Skin epidermis (tissue), 12 donors: ENCODE data around the gene SCRT2.
"Not testable (repeated sequence)": the region's sequence is repeated elsewhere in the genome, so short reads cannot be mapped to it uniquely, and the experiment has no call there.

Experiments used
- H3K27ac ChIP-seq, 21 experiments: fragments of 200-600 bp; sonication (generic) in 11 of 21; one replicate each; pipeline ENCODE4 v1.5.0; 2020; ENCODE audit warnings: mild to moderate bottlenecking in 3 of 21, inconsistent platforms in 2 of 21, moderate library complexity in 2 of 21
- H3K4me3 ChIP-seq, 7 experiments: fragments of 200-600 bp; sonication (generic) in 2 of 7; one replicate each; pipeline ENCODE4 v1.5.0; 2020; ENCODE audit warnings: inconsistent platforms in 2 of 7, mild to moderate bottlenecking in 2 of 7, moderate library complexity in 1 of 7

SCRT2 gene

DNA sequence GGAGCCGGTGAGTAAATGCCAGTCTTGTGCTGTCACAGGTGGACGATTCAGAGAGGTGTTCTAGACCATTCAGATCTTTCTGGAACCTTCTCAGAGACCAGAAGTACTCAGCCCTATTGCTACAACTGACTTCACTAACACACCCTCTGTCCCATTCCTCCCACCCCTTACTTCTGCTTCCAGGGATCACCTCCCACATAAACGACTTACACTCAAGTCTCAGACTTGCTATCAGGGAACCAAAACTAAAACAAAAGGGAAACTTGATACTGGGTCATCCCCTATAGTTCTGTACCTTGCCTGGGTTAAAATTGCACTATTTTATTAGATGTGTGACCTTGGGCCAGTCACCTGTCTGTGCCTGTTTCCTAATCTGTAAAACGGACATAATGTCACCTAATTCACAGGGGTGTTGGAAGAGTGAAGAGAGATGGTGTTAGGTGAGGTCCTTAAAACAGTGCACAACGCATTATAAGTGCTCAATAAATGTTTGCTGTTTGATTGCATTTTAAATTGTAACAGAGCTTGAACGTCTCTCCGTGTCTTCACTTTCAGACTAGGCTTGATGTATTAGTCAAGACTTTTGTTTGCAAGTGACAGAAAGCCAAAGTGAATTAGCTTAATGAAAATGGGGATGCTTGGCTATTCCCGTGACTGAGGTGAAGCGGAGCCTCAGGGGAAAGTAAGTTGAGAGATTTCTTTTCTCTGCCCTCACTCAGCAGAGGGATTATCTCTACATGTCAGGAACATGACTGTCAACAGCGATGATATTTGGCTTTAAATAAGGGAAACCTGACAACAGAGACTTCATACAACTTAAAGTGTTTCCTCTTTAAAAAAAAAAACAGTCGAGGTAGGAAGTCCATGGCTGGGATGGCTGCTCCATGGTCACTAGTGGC, 19.6 kb downstream of the SCRT2 start:
- Histone ChIP-seq H3K4me3 (no peak overlapping the region), H3K27ac (no peak overlapping the region)

DNA sequence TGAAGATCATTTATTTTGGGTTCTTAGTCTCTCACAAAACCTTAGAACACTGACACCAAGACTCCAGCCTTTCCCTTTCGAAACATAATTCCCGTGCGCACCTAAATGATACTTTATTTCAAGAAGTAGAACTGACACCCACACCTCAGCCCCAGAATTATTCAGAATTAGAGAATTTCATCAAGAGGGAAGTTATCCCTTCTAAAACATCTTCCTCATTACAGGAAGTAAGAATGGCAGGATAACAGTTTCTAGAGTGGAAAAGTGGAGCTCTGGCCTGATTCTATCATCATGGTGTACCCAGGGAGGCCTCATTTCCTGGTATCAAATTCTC, 21.2 kb downstream of the SCRT2 start:
- H3K27ac ChIP-seq = peak overlapping the region in 3 of 21 experiments; percentile 22 to 87 (median 85)

DNA sequence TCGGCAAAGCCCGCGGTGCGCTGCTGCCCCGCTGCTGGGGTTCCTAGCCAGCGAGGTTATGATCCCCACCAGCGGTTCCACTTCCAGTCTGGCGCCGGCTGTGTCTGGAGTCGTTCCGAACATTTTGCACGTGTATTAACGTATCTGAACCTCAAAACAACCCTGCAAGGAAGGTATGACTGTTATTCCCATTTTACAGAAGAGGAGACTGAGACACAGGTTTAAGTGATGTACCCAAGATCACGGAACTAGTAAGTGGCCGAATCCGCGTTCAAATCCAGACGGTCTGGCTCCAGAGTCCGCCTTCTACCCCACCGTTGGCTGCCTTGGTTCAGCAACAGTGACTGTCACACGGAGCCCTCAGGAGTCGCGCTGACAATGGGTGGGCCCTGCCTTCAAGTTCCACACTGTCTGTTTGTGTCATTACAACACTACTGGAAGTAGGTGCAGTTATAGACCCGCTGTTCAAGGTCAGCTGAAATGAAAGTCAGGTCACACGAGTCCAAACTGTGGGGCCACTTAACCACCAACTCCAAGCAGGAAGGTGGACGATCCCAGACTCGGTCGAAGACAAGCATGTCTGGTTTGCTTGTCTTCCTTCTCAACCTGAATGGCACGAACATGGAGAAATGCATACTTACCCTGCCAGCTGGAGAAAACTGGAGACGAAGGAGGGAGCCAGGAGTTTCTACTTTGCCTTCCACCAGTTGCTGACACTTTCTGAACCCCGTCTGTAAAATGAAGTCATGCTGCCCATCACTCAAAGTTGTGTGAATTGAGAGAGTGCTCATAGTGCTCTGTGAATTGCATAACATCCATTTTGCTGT, 21.8 kb downstream of the SCRT2 start:
- Histone ChIP-seq H3K27ac (peak overlapping the region; percentile 75 to 97 (median 87)), H3K4me3 (peak overlapping the region; percentile 47 to 86 (median 73))

More for the DNA sequence above, 21.2 kb downstream of the SCRT2 start:
- H3K4me3 ChIP-seq = no peak overlapping the region

DNA sequence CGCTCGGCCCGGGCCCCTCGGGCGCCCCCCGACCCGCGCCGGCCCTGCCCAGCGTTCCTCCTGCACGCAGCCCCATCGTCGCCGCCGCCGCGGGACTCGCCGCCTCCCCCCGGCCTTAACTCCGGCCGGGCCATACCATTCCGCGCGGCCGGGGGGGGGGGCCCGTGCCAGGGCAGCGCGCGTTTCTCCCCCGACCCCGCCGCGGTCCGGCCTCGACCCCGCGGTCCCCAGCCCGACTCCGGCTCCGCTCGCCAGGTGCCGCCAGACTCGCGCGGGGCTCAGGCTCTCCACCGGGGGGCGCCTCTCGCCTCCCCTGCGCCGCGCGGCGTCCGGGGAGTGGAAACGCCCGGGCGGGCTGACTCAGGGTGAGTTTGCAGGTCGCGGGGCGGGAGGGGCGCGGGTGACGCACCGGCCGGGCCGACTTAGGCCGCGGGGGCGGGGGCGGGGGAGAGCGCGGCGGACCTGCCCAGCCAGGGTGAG, 22.5 kb downstream of the SCRT2 start, which contains the start of gene SRXN1:
SRXN1 (minus strand) TSS at position 91 of the 480 bp plus-strand sequence; CDS start at position 76, 15 bp downstream.
- Histone ChIP-seq H3K4me3 (peak within 1 kb of the TSS; percentile 47 to 86 (median 73)), H3K27ac (peak within 1 kb of the TSS; percentile 75 to 97 (median 87))

DNA sequence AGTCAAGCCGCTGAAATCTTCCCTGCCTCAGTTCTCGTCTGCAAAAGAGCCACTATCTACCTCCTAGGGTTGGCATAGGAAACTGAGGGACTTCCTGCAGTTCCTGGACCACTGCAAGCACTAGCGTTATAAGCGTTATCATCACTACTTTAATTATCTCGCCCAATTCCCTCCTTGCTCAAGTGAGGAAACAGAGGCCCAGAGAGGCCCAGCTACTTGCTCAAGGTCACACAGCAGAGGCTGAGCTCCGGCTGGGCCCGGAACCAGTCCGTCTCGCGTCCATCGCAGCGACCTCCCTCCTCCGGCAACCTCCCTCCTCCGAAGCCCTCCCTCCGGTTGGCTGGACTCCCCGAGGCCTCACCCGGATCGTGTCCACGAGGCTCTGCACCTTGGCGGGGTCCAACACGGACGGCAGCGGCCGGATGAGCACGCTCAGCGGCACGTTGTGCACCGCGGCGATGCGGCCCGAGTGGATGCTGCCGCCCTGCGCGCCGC, 22.9 kb downstream of the SCRT2 start:
- H3K4me3 ChIP-seq = peak overlapping the region; percentile 47 to 86 (median 73)
- peak overlapping the region; percentile 62 to 97 (median 87) for H3K27ac ChIP-seq

DNA sequence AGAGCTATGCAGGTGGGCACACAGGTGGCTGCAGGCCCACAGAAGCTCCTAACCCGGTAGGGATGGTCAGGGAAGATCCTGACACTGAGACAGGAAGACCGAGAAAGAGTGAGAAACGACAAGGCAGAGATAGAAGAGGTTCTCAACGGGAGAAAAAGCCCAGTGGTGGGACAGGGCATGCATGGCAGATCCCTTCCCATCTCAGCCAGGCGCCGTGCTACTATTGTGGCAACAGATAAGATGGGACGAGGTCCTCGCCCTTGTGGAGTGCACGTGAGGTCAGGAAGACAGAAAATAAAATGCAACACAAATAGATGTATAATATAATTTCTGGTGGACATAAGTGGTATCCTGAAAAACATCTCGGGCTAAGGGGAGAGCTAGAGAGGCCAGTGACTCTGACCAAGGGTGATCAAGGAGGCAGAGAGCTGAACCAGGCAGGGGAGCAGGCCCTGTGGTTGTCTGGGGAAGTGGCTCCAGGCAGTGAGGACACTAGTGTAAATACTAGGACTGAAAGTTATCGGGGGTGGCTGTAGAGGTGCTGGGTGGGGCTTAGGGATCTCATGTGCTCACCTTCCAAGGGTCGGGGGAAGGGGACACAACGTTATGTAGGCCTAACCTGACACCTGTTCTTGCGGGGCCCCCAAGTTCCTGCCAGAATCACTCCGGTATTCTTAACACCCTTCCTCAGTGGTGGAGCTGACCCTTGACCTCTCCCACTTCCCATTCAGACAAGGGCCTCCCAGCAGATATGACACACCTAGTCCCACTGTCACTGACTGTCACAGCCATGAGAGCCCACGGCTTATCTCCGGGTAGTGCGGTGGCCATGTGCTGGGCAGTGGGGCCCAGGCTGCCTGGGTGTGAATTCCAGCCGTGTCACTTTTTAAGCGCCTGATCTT, 23.6 kb downstream of the SCRT2 start:
- Histone ChIP-seq H3K4me3 (peak overlapping the region; percentile 47 to 86 (median 73)), H3K27ac (peak overlapping the region in 17 of 21 experiments; percentile 62 to 97 (median 89))

DNA sequence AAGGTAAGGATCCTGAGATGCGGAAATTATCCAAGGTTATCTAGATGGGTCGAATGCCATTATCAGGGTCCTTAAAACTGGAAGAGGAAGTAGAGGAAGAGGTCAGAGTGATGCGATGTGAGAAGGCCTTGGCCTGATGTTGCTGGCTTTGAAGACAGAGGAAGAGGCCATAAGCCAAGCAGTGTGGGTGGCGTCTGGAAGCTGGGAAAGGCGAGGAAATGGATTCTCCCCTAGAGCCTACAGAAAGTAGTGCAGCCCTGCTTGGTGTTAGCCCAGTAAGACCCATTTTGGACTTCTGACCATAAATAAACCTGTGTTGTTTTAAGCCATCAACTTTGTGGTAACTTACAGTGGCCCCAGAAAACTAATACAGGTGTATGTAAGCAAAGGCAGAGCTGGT, 24.6 kb downstream of the SCRT2 start:
- no peak overlapping the region for H3K27ac ChIP-seq
- H3K4me3 ChIP-seq = no peak overlapping the region

DNA sequence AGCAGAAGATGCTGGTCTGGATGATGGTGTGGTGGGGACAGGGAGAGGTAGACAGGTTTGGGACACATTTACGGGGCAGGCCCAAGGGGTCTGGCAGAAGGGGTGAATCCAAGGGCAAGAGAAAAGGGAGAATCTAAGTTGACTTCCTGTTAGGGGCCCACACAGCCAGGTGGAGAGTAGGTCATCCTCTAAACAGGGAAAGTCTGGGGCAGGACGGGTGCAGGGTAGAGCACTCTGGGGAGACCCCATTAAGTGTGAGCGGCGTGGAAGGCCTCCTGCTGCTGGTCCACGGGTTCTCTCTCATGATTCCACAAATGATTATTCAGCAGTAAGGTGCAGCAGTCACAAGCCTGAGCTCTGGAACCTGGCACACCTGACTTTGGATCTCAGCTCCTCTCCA, 25.3 kb downstream of the SCRT2 start:
- no peak overlapping the region for H3K4me3 ChIP-seq
- H3K27ac ChIP-seq = no peak overlapping the region

DNA sequence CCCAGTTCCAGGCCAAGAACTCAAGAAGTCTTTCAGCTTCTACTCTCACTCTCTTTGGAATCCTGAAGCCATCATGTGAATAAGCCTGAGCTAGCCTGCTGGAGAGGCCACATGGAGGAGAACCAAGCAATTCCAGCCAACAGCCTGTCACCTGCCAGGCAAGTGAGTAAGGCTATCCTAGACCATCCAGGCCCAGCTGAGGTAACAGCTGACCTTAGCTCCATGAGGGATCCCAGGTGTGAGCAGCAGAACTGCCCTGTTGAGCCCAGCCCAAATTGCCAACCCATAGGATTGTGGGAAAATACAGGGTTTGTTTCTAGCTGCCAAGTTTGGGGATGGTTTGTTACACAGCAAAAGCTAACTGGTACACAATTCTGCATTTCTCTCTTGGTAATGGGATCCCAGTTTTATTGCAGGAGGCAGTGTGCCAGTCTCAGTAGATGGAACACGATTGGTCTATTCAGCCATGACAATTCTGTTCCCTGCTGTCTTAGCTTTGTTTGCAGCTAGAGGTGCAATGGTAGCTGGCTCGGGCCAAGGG, 28.1 kb downstream of the SCRT2 start:
- Histone ChIP-seq H3K27ac (no peak overlapping the region), H3K4me3 (no peak overlapping the region)

DNA sequence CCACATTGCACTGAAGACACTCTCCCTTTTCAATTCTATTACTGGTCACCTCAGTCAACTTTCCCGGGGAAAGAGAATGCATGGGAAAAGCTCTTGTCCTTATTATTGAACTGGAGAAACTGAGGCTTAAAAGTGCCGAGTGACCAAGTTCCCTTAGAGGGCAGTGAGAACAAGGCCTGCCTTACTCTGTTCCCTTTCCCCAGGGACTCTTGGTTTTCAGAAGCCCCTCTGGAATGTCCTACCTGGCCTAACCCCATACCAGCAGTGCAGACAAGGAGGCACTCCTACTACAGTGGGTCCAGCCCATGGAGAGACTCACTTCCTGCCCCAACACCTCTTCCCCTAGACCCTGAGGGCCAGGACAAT, 28.8 kb downstream of the SCRT2 start:
- H3K27ac ChIP-seq = no peak overlapping the region
- H3K4me3 ChIP-seq = no peak overlapping the region

DNA sequence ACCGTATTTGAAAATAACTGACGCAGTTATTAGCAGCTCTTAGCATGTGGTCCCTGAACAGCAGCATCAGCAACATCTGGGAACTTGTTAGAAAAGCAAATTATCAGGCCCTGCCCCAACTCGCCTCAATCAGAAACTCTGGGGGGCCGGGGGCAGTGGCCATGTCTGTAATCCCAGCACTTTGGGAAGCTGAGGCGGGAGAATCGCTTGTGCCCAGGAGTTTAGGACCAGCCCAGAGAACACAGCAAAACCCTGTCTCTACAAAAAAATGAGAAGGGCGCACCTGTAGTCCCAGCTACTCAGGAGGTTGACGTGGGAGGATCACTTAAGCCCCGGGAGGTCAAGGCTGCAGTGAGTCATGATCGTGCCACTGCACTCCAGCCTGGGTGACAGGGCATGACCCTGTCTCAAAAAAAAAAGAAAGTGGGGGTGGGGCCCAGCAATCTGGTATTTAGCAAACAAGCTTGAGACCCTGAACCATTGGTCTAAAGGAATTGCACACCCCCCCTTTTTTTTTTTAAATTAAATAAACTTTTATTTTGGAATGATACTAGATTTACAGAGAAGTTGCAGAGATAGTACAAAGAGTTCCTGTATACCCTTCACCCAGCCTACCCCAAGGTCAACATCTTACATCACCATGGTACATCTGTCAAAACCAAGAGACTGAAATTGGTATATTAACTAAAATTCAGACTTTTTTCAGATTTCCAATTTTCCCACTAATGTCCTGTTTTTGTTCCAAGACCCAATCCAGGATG, 29.3 kb downstream of the SCRT2 start:
- no peak overlapping the region for H3K4me3 ChIP-seq
- no peak overlapping the region for H3K27ac ChIP-seq

DNA sequence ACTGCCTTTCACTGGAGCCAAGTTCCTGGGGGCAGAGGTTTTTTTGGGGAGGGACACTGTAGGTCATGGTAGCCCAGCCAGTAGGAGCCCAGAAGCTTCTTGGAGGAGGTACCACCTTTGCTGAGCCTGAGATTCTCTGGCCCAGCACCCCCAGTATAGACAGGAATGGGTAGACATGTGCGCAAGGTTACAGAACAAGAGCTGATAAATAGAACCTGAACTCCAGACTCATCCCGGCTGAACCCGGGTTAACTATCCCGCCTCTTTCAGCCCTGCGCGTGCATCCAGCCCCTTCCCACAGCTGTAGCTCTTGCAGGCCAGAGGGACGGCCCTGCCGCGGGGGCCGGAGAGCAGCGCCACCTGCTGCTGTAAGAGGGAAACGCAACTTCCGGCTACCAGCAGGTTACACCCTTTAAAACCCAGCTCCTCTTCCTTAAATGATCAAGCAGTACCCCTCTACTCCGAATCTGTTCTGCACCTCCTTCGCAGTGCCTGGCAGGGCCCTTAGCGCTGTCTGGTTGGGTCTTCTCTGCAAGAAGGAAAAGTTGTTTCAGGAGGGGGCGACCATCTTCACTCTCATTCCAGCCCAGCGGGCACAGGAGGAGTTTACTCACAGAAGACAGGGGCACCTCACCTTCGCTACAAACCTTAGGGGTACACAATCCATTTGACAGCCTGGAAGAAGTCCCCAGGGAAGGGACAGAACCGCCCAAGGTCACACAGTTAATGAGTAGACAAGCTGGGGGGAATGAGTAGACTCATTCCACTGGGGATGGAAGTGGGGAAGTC, 30.1 kb downstream of the SCRT2 start:
- Histone ChIP-seq H3K27ac (no peak overlapping the region), H3K4me3 (no peak overlapping the region)

DNA sequence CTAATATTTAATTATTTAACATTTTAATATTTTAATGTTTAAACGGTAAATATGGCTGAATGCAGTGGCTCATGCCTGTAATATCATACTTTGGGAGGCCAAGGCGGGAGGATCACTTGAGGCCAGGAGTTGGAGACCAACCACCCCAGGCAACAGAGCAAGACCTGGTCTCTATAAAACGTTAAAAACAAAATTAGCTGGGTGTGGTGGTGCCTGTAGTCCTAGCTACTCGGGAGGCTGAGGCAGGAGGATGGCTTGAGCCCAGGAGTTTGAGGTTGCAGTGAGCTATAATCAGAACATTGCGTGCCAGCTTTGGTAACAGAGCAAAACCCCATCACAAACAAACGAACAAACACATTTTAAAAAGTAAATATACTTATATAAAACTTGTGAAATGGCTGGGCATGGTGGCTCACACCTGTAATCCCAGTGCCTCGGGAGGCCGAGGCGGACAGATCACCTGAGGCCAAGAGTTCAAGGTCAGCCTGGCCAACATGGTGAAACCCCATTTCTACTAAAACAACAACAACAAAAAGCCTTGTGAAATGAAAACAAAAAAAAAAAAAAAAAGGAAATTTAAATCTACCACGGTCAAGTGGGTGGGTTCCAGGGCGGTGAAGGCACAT, 30.8 kb downstream of the SCRT2 start:
- Histone ChIP-seq H3K4me3 (no peak overlapping the region), H3K27ac (no peak overlapping the region)

DNA sequence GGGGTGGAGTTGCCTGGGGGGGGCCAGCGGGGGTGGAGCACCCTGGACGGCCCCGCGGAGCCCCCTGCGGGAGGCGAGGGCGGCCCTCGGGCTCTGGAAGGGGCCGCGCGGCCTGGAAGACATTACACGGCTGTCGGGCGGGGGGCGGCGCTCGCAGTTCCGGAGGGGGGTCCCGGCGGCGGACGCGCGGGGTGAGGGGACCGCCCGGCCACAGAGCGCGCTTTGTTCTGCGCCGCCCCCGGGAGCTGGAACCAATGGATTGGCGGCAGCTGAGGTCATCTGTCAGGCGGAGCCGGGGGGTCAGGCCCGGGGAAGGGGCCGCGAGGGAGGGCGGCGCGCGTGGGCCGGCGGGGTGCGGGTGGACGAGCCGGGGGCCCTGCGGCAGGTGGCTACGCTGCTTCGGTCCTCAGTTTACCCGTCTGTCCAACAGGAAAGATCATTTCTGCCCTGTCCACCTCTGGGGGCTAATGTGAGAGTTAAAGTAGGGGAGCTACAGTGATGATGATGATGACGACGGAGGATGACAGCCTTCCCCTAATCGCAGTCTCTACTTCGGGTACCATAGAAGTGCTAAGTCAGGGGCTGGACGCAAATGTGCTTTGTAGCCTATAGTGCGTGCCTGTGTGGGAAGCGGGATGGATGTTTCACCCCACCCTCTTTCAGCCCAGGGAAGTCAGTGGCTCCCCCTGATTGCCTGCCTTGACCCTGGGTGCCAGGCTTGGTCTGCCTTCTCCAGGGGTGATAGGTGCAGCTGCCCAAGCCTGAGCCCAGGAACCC, 33.0 kb downstream of the SCRT2 start:
- peak overlapping the region in 4 of 7 experiments; percentile 10 to 22 (median 16) for H3K4me3 ChIP-seq
- no peak overlapping the region for H3K27ac ChIP-seq

DNA sequence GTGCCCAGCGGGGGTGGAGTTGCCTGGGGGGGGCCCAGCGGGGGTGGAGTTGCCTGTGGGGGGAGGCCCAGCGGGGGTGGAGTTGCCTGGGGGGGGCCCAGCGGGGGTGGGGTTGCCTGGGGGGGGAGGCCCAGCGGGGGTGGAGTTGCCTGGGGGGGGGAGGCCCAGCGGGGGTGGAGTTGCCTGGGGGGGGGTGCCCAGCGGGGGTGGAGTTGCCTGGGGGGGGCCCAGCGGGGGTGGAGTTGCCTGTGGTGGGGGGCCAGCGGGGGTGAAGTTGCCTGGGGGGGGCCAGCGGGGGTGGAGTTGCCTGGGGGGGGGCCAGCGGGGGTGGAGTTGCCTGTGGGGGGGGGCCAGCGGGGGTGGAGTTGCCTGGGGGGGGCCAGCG, 33.6 kb downstream of the SCRT2 start:
- not testable (repeated sequence) for H3K27ac ChIP-seq
- H3K4me3 ChIP-seq = peak overlapping the region in 1 of 7 experiments; percentile 15

DNA sequence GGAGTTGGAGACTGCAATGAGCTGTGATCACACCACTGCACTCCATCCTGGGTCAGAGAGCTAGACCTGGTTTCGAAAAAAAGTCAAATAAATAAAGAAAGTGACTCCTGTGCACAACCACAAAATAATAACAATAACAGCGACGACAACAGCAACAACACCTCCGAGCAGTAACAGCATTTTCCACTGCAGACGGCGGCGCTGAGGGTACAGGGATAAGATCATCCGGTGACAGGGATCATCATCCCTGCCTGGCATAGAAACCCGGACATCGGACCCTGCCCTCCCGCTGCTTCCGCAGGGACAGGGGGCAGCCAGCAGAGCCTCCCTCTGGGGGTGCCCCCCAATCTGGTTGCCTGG, 34.1 kb downstream of the SCRT2 start:
- no peak overlapping the region for H3K27ac ChIP-seq
- no peak overlapping the region for H3K4me3 ChIP-seq
